ENCODE data around the gene FOXO6.

The FOXO6 gene

GRCh38 chr1:41378222-41378621, 17.0 kb downstream of the FOXO6 start:
- in situ Hi-C loops (cut with MboI; ENCODE audit: low sequenced_read_pairs, unreplicated experiment) = no loop called here
- TF ChIP-seq CTCF (IDR thresholded peaks at IDR 0.05; ENCODE audit: borderline replicate concordance, control extremely low read depth, extremely low read depth, insufficient read depth, missing control alignments) = no peak
- DNase-seq (ENCODE audit: low spot score) = no peak

GRCh38 chr1:41378999-41379737, 17.9 kb downstream of the FOXO6 start:
- DNase-seq (ENCODE audit: low spot score) = no peak
- no peak for TF ChIP-seq CTCF (IDR thresholded peaks at IDR 0.05; ENCODE audit: borderline replicate concordance, control extremely low read depth, extremely low read depth, insufficient read depth, missing control alignments)
- in situ Hi-C loops (cut with MboI; ENCODE audit: low sequenced_read_pairs, unreplicated experiment) = no loop called here

GRCh38 chr1:41379738-41380130, 18.5 kb downstream of the FOXO6 start:
- no peak for TF ChIP-seq CTCF (IDR thresholded peaks at IDR 0.05; ENCODE audit: borderline replicate concordance, control extremely low read depth, extremely low read depth, insufficient read depth, missing control alignments)
- no peak for DNase-seq (ENCODE audit: low spot score)
- in situ Hi-C loops (cut with MboI; ENCODE audit: low sequenced_read_pairs, unreplicated experiment) = no loop called here

GRCh38 chr1:41380195-41380594, 19.0 kb downstream of the FOXO6 start:
- in situ Hi-C loops (cut with MboI; ENCODE audit: low sequenced_read_pairs, unreplicated experiment) = no loop called here
- no peak for TF ChIP-seq CTCF (IDR thresholded peaks at IDR 0.05; ENCODE audit: borderline replicate concordance, control extremely low read depth, extremely low read depth, insufficient read depth, missing control alignments)
- no peak for DNase-seq (ENCODE audit: low spot score)

- in situ Hi-C loops (cut with MboI; ENCODE audit: low sequenced_read_pairs, unreplicated experiment) = no loop called here
- no peak for TF ChIP-seq CTCF (IDR thresholded peaks at IDR 0.05; ENCODE audit: borderline replicate concordance, control extremely low read depth, extremely low read depth, insufficient read depth, missing control alignments)
- no peak for DNase-seq (ENCODE audit: low spot score)
Measured at GRCh38 chr1:41380979-41381691, 19.9 kb downstream of the FOXO6 start.

GRCh38 chr1:41381692-41382479, 20.7 kb downstream of the FOXO6 start:
- peak; percentile 49 for DNase-seq (ENCODE audit: low spot score)
- no peak for TF ChIP-seq CTCF (IDR thresholded peaks at IDR 0.05; ENCODE audit: borderline replicate concordance, control extremely low read depth, extremely low read depth, insufficient read depth, missing control alignments)

More at GRCh38 chr1:41381692-41382479, 20.7 kb downstream of the FOXO6 start:
- in situ Hi-C loops (cut with MboI; ENCODE audit: low sequenced_read_pairs, unreplicated experiment) = no loop called here
